Measurements from ENCODE around the gene PTPRM.

GRCh38 chr18:7645756-7646155, 78.6 kb downstream of the PTPRM start:
- TF ChIP-seq FOS (IDR thresholded peaks at IDR 0.05; ENCODE audit: low read depth, low read length) (no peak), CEBPB (IDR thresholded peaks at IDR 0.05; ENCODE audit: low read depth, low read length) (no peak), BHLHE40 (IDR thresholded peaks at IDR 0.05; ENCODE audit: low read depth, low read length) (no peak)
- TF ChIP-seq, protein P1, sequence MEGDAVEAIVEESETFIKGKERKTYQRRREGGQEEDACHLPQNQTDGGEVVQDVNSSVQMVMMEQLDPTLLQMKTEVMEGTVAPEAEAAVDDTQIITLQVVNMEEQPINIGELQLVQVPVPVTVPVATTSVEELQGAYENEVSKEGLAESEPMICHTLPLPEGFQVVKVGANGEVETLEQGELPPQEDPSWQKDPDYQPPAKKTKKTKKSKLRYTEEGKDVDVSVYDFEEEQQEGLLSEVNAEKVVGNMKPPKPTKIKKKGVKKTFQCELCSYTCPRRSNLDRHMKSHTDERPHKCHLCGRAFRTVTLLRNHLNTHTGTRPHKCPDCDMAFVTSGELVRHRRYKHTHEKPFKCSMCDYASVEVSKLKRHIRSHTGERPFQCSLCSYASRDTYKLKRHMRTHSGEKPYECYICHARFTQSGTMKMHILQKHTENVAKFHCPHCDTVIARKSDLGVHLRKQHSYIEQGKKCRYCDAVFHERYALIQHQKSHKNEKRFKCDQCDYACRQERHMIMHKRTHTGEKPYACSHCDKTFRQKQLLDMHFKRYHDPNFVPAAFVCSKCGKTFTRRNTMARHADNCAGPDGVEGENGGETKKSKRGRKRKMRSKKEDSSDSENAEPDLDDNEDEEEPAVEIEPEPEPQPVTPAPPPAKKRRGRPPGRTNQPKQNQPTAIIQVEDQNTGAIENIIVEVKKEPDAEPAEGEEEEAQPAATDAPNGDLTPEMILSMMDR (conservative IDR thresholded peaks at IDR 0.05; ENCODE audit: low read depth, low read length): no peak
